ENCODE data around the gene CAPN5. TPM values are rescaled to one million over a fixed set of nuclear protein-coding genes. Genes with fewer than 3 reads are reported as not detected.

Gene CAPN5
- total RNA-seq, 1 experiment from 2014 or later: 27.4 TPM

DNA sequence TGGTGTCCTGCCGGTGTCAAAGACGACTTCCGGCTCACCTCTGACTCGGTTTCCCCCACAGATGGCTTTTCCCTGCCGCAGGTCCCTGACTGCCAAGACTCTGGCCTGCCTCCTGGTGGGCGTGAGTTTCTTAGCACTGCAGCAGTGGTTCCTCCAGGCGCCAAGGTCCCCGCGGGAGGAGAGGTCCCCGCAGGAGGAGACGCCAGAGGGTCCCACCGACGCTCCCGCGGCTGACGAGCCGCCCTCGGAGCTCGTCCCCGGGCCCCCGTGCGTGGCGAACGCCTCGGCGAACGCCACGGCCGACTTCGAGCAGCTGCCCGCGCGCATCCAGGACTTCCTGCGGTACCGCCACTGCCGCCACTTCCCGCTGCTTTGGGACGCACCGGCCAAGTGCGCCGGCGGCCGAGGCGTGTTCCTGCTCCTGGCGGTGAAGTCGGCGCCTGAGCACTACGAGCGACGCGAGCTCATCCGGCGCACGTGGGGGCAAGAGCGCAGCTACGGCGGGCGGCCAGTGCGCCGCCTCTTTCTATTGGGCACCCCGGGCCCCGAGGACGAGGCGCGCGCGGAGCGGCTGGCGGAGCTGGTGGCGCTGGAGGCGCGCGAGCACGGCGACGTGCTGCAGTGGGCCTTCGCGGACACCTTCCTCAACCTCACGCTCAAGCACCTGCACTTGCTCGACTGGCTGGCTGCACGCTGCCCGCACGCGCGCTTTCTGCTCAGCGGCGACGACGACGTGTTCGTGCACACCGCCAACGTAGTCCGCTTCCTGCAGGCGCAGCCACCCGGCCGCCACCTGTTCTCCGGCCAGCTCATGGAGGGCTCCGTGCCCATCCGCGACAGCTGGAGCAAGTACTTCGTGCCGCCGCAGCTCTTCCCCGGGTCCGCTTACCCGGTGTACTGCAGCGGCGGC lies 27.0 kb upstream of the CAPN5 start (continued):
- no peak for TF ChIP-seq PRRX2 (CRISPR knock-in tag; IDR thresholded peaks at IDR 0.05)
- peak; percentile 82; the same call in 1 of the 2 replicates for TF ChIP-seq TP53 (CRISPR knock-in tag; IDR thresholded peaks at IDR 0.05)
- no peak; the same call in 1 of the 2 replicates for TF ChIP-seq CREM (CRISPR knock-in tag; IDR thresholded peaks at IDR 0.05)
- TF ChIP-seq ZNF263 (CRISPR knock-in tag; IDR thresholded peaks at IDR 0.05; ENCODE audit: low read depth): peak; percentile 84; the same call in 1 of the 2 replicates
- peak; percentile 86 for TF ChIP-seq SMAD4 (CRISPR knock-in tag; IDR thresholded peaks at IDR 0.05)
- TF ChIP-seq GRHL2 (CRISPR knock-in tag; IDR thresholded peaks at IDR 0.05; ENCODE audit: insufficient replicate concordance, severe bottlenecking): no peak
- peak; percentile 55 for TF ChIP-seq NFYB (CRISPR knock-in tag; conservative IDR thresholded peaks at IDR 0.05; ENCODE audit: low read depth)
- TF ChIP-seq KAT7 (CRISPR knock-in tag; IDR thresholded peaks at IDR 0.05; ENCODE audit: borderline replicate concordance): peak; percentile 88; the same call in 1 of the 2 replicates
- TF ChIP-seq, protein P1, sequence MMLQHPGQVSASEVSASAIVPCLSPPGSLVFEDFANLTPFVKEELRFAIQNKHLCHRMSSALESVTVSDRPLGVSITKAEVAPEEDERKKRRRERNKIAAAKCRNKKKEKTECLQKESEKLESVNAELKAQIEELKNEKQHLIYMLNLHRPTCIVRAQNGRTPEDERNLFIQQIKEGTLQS (CRISPR knock-in tag; conservative IDR thresholded peaks at IDR 0.05): peak; percentile 73
- TF ChIP-seq, protein P2, sequence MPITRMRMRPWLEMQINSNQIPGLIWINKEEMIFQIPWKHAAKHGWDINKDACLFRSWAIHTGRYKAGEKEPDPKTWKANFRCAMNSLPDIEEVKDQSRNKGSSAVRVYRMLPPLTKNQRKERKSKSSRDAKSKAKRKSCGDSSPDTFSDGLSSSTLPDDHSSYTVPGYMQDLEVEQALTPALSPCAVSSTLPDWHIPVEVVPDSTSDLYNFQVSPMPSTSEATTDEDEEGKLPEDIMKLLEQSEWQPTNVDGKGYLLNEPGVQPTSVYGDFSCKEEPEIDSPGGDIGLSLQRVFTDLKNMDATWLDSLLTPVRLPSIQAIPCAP (CRISPR knock-in tag; IDR thresholded peaks at IDR 0.05): peak; percentile 97
- TF ChIP-seq, protein P3, sequence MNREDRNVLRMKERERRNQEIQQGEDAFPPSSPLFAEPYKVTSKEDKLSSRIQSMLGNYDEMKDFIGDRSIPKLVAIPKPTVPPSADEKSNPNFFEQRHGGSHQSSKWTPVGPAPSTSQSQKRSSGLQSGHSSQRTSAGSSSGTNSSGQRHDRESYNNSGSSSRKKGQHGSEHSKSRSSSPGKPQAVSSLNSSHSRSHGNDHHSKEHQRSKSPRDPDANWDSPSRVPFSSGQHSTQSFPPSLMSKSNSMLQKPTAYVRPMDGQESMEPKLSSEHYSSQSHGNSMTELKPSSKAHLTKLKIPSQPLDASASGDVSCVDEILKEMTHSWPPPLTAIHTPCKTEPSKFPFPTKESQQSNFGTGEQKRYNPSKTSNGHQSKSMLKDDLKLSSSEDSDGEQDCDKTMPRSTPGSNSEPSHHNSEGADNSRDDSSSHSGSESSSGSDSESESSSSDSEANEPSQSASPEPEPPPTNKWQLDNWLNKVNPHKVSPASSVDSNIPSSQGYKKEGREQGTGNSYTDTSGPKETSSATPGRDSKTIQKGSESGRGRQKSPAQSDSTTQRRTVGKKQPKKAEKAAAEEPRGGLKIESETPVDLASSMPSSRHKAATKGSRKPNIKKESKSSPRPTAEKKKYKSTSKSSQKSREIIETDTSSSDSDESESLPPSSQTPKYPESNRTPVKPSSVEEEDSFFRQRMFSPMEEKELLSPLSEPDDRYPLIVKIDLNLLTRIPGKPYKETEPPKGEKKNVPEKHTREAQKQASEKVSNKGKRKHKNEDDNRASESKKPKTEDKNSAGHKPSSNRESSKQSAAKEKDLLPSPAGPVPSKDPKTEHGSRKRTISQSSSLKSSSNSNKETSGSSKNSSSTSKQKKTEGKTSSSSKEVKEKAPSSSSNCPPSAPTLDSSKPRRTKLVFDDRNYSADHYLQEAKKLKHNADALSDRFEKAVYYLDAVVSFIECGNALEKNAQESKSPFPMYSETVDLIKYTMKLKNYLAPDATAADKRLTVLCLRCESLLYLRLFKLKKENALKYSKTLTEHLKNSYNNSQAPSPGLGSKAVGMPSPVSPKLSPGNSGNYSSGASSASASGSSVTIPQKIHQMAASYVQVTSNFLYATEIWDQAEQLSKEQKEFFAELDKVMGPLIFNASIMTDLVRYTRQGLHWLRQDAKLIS (CRISPR knock-in tag; IDR thresholded peaks at IDR 0.05; ENCODE audit: borderline replicate concordance): peak; percentile 90; the same call in 1 of the 2 replicates
- TF ChIP-seq, protein P4, sequence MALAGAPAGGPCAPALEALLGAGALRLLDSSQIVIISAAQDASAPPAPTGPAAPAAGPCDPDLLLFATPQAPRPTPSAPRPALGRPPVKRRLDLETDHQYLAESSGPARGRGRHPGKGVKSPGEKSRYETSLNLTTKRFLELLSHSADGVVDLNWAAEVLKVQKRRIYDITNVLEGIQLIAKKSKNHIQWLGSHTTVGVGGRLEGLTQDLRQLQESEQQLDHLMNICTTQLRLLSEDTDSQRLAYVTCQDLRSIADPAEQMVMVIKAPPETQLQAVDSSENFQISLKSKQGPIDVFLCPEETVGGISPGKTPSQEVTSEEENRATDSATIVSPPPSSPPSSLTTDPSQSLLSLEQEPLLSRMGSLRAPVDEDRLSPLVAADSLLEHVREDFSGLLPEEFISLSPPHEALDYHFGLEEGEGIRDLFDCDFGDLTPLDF (CRISPR knock-in tag; IDR thresholded peaks at IDR 0.05): peak; percentile 98
- TF ChIP-seq SOX15 (CRISPR knock-in tag; IDR thresholded peaks at IDR 0.05): no peak
- TF ChIP-seq TEAD4 (CRISPR knock-in tag; IDR thresholded peaks at IDR 0.05): peak; percentile 91
- TF ChIP-seq SMAD3 (CRISPR knock-in tag; IDR thresholded peaks at IDR 0.05; ENCODE audit: borderline replicate concordance): peak; percentile 98
- TF ChIP-seq, protein P5, sequence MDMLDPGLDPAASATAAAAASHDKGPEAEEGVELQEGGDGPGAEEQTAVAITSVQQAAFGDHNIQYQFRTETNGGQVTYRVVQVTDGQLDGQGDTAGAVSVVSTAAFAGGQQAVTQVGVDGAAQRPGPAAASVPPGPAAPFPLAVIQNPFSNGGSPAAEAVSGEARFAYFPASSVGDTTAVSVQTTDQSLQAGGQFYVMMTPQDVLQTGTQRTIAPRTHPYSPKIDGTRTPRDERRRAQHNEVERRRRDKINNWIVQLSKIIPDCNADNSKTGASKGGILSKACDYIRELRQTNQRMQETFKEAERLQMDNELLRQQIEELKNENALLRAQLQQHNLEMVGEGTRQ (CRISPR knock-in tag; IDR thresholded peaks at IDR 0.05): peak; percentile 42
- peak; percentile 96 for TF ChIP-seq ZNF219 (CRISPR knock-in tag; IDR thresholded peaks at IDR 0.05; ENCODE audit: borderline replicate concordance)
- no peak for TF ChIP-seq RORB (CRISPR knock-in tag; IDR thresholded peaks at IDR 0.05)
- TF ChIP-seq, protein P6, sequence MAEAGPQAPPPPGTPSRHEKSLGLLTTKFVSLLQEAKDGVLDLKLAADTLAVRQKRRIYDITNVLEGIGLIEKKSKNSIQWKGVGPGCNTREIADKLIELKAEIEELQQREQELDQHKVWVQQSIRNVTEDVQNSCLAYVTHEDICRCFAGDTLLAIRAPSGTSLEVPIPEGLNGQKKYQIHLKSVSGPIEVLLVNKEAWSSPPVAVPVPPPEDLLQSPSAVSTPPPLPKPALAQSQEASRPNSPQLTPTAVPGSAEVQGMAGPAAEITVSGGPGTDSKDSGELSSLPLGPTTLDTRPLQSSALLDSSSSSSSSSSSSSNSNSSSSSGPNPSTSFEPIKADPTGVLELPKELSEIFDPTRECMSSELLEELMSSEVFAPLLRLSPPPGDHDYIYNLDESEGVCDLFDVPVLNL (CRISPR knock-in tag; IDR thresholded peaks at IDR 0.05; ENCODE audit: borderline replicate concordance, low read depth): peak; percentile 85
- TF ChIP-seq ZBTB21 (CRISPR knock-in tag; IDR thresholded peaks at IDR 0.05; ENCODE audit: borderline replicate concordance): peak; percentile 91
- TF ChIP-seq FOXK1 (CRISPR knock-in tag; IDR thresholded peaks at IDR 0.05): peak; percentile 79
- peak; percentile 92 for TF ChIP-seq NFE2L1 (CRISPR knock-in tag; IDR thresholded peaks at IDR 0.05)
- TF ChIP-seq, protein P7, sequence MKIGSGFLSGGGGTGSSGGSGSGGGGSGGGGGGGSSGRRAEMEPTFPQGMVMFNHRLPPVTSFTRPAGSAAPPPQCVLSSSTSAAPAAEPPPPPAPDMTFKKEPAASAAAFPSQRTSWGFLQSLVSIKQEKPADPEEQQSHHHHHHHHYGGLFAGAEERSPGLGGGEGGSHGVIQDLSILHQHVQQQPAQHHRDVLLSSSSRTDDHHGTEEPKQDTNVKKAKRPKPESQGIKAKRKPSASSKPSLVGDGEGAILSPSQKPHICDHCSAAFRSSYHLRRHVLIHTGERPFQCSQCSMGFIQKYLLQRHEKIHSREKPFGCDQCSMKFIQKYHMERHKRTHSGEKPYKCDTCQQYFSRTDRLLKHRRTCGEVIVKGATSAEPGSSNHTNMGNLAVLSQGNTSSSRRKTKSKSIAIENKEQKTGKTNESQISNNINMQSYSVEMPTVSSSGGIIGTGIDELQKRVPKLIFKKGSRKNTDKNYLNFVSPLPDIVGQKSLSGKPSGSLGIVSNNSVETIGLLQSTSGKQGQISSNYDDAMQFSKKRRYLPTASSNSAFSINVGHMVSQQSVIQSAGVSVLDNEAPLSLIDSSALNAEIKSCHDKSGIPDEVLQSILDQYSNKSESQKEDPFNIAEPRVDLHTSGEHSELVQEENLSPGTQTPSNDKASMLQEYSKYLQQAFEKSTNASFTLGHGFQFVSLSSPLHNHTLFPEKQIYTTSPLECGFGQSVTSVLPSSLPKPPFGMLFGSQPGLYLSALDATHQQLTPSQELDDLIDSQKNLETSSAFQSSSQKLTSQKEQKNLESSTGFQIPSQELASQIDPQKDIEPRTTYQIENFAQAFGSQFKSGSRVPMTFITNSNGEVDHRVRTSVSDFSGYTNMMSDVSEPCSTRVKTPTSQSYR (CRISPR knock-in tag; IDR thresholded peaks at IDR 0.05): peak; percentile 94
- TF ChIP-seq JUN (CRISPR knock-in tag; IDR thresholded peaks at IDR 0.05): peak; percentile 98; the same call in 1 of the 2 replicates
- TF ChIP-seq, protein P8, sequence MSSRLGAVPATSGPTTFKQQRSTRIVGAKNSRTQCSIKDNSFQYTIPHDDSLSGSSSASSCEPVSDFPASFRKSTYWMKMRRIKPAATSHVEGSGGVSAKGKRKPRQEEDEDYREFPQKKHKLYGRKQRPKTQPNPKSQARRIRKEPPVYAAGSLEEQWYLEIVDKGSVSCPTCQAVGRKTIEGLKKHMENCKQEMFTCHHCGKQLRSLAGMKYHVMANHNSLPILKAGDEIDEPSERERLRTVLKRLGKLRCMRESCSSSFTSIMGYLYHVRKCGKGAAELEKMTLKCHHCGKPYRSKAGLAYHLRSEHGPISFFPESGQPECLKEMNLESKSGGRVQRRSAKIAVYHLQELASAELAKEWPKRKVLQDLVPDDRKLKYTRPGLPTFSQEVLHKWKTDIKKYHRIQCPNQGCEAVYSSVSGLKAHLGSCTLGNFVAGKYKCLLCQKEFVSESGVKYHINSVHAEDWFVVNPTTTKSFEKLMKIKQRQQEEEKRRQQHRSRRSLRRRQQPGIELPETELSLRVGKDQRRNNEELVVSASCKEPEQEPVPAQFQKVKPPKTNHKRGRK (CRISPR knock-in tag; IDR thresholded peaks at IDR 0.05; ENCODE audit: borderline replicate concordance): 0 out of 2 replicates have a peak, but pooled peaks have one; percentile 82
